PFSK-1 (cell line): ENCODE data around the gene ABHD12.

ENCODE experiments used
- POLR2AphosphoS5 ChIP-seq: IDR thresholded peaks from 2 replicates; pipeline ENCODE4 v1.6.1; 2012; ENCODE audit warnings: low read depth, mild to moderate bottlenecking, control low read depth, low read length, moderate library complexity
- TAF1 ChIP-seq: IDR thresholded peaks from 2 replicates; pipeline ENCODE4 v1.6.1; 2012; ENCODE audit warnings: low read length, control low read depth, borderline replicate concordance; ENCODE audit not compliant: insufficient read depth
- TF ChIP-seq, protein P1 (sequence below), 2 experiments: IDR thresholded peaks; 2 replicates each; pipeline versions ENCODE4 v1.6.1 to v1.8.0; 2011 to 2012; ENCODE audit warnings: low read depth in 2 of 2, low read length in 2 of 2, control low read depth in 1 of 2, inconsistent platforms in 1 of 2, mild to moderate bottlenecking in 1 of 2, moderate library complexity in 1 of 2; ENCODE audit not compliant: insufficient read depth in 1 of 2

DNA sequence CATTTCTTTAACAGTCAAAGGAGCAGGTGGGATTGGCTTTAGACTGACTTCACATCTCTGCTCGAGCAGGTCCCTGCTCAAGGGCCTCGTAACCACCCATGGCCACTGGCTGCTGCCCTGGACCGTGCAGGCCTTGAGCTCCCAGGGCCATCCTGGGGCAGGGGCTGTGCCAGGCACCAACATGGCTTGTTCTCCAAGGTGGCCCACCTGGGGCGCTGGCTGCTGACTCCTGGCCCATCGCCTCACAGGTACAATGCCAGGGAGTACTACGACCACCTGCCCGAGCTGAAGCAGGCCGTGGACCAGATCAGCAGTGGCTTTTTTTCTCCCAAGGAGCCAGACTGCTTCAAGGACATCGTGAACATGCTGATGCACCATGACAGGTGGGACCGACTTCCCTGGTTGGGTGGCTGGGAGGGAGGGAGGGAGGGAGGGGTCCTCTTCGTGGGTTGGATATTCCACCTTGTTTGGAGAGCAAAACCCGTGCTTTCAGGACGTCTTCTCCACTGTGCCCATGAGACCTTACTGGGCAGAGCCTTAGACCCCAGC is 96.7 kb downstream of the ABHD12 start:
- TF ChIP-seq POLR2AphosphoS5 = no peak
- TF ChIP-seq, protein P1, sequence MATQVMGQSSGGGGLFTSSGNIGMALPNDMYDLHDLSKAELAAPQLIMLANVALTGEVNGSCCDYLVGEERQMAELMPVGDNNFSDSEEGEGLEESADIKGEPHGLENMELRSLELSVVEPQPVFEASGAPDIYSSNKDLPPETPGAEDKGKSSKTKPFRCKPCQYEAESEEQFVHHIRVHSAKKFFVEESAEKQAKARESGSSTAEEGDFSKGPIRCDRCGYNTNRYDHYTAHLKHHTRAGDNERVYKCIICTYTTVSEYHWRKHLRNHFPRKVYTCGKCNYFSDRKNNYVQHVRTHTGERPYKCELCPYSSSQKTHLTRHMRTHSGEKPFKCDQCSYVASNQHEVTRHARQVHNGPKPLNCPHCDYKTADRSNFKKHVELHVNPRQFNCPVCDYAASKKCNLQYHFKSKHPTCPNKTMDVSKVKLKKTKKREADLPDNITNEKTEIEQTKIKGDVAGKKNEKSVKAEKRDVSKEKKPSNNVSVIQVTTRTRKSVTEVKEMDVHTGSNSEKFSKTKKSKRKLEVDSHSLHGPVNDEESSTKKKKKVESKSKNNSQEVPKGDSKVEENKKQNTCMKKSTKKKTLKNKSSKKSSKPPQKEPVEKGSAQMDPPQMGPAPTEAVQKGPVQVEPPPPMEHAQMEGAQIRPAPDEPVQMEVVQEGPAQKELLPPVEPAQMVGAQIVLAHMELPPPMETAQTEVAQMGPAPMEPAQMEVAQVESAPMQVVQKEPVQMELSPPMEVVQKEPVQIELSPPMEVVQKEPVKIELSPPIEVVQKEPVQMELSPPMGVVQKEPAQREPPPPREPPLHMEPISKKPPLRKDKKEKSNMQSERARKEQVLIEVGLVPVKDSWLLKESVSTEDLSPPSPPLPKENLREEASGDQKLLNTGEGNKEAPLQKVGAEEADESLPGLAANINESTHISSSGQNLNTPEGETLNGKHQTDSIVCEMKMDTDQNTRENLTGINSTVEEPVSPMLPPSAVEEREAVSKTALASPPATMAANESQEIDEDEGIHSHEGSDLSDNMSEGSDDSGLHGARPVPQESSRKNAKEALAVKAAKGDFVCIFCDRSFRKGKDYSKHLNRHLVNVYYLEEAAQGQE (IDR thresholded peaks at IDR 0.05; ENCODE audit: insufficient read depth in 1 of 2, low read depth in 2 of 2, low read length in 2 of 2) = no peak
- no peak for TF ChIP-seq TAF1
